Measurements from ENCODE around the gene HMCN2. TPM values are rescaled to one million over a fixed set of nuclear protein-coding genes. Genes with fewer than 3 reads are reported as not detected.

The HMCN2 gene
- total and polyA plus RNA-seq, 2 experiments from 2014 or later = not detected

DNA sequence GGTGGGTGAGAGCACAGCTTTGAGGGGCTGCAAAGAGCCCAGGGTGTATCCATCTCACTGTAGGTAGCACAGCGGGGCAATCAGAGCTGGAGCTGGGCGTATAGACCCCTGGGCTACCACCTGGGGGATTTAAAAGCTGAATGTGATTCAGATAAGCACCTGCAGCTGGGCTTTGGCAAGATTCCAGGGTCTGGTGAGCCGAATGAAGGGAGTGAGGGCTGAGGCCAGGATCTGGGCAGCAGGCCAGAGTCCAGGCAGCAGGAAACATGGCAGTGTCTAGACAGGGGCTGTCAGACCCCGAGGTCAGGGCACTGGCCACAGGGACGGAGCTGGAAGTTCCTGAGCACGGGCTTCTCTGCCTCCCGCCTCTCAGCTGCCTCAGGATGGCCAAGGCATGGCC lies 187.9 kb downstream of the HMCN2 start:
- no peaks in the 10 kb centered on the region for H3K36me3 ChIP-seq (ENCODE audit: low read depth)
- in situ Hi-C loops (cut with MboI) = loop anchor here (10.0 kb wide), 1 partner anchor 231 kb away; no protein-coding TSS in a partner anchor
- H3K79me2 ChIP-seq (ENCODE audit: insufficient read depth) = peaks cover 18% of the 10 kb centered on the region
- no peak overlapping the region for H3K4me3 ChIP-seq
- H3K27ac ChIP-seq = no peak overlapping the region
- no peaks in the 10 kb centered on the region for H4K20me1 ChIP-seq (ENCODE audit: insufficient read depth)
- H3K4me1 ChIP-seq (ENCODE audit: insufficient read depth) = peaks cover 10% of the 10 kb centered on the region
- DNase-seq = no peak
- no peak overlapping the region for H2AFZ ChIP-seq
- 76 to 81% methylated on average over 7 of the region's 7 CpGs for WGBS, 2 experiments (ENCODE audit: low coverage in 1 of 2, low lambda C conversion rate in 2 of 2, missing lambda C conversion rate in 2 of 2)
- no peak overlapping the region for H3K9ac ChIP-seq
- no peak overlapping the region for H3K4me2 ChIP-seq (ENCODE audit: unreplicated experiment)
- H3K9me3 ChIP-seq (ENCODE audit: low read depth) = no peaks in the 10 kb centered on the region
- TF ChIP-seq EZH2 (IDR thresholded peaks at IDR 0.05; ENCODE audit: insufficient read depth, poor library complexity, severe bottlenecking) (no peak), EZH2phosphoT487 (IDR thresholded peaks at IDR 0.05; ENCODE audit: insufficient read depth, low read depth) (no peak)
- no peaks in the 10 kb centered on the region for H3K9me2 ChIP-seq (ENCODE audit: insufficient read depth)
- H3F3A ChIP-seq (ENCODE audit: insufficient read depth) = no peaks in the 10 kb centered on the region
- no peaks in the 10 kb centered on the region for H3K27me3 ChIP-seq (replicated peaks; ENCODE audit: insufficient read depth)

DNA sequence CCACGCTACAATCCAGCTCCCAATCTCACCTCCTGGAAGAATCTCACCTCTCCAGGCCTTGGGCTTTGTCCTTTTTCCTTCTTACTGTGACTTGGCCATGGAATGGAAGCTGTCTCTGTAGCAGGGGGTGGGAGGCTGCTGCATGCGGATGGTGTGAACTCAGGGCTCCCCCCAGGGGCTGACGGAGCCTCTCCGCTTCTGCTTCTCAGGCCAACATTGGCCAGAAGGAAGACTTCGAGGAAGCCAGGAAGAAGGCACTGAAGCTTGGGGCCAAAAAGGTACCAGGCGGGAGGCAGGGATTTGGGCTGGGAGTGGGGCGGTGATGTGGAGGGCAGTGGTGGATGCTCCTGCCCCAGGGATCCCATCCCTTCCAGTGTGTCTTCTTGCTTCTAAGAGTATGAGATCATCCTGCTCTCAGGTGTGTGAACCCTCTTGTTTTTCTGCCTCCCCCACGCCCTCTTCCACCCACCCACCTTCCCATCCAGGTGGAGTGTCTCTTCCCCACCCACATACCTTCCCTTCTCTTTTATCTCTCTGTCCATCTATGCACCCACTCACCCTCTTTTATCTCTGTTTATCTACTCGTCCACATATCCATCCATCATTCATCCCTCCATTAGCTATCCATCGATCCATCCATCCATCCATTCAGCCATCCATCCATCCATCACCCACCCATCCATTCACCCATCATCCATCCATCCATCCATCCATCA lies 188.7 kb downstream of the HMCN2 start:
- WGBS, 2 experiments (ENCODE audit: low coverage in 1 of 2, low lambda C conversion rate in 2 of 2, missing lambda C conversion rate in 2 of 2) = 94 to 95% methylated on average over 10 of the region's 10 CpGs
- no peaks in the 10 kb centered on the region for H3K9me2 ChIP-seq (ENCODE audit: insufficient read depth)
- in situ Hi-C loops (cut with MboI) = loop anchor here (10.0 kb wide), 1 partner anchor 231 kb away; no protein-coding TSS in a partner anchor
- peaks cover 9% of the 10 kb centered on the region for H3K4me1 ChIP-seq (ENCODE audit: insufficient read depth)
- no peak overlapping the region for H3K4me2 ChIP-seq (ENCODE audit: unreplicated experiment)
- H3K9ac ChIP-seq = no peak overlapping the region
- H3K9me3 ChIP-seq (ENCODE audit: low read depth) = no peaks in the 10 kb centered on the region
- H3K36me3 ChIP-seq (ENCODE audit: low read depth) = no peaks in the 10 kb centered on the region
- H3K4me3 ChIP-seq = no peak overlapping the region
- no peaks in the 10 kb centered on the region for H3F3A ChIP-seq (ENCODE audit: insufficient read depth)
- no peaks in the 10 kb centered on the region for H3K27me3 ChIP-seq (replicated peaks; ENCODE audit: insufficient read depth)
- H2AFZ ChIP-seq = no peak overlapping the region
- no peak for DNase-seq
- peaks cover 10% of the 10 kb centered on the region for H3K79me2 ChIP-seq (ENCODE audit: insufficient read depth)
- no peaks in the 10 kb centered on the region for H4K20me1 ChIP-seq (ENCODE audit: insufficient read depth)
- no peak overlapping the region for H3K27ac ChIP-seq
- TF ChIP-seq EZH2 (IDR thresholded peaks at IDR 0.05; ENCODE audit: insufficient read depth, poor library complexity, severe bottlenecking) (no peak), EZH2phosphoT487 (IDR thresholded peaks at IDR 0.05; ENCODE audit: insufficient read depth, low read depth) (no peak)

DNA sequence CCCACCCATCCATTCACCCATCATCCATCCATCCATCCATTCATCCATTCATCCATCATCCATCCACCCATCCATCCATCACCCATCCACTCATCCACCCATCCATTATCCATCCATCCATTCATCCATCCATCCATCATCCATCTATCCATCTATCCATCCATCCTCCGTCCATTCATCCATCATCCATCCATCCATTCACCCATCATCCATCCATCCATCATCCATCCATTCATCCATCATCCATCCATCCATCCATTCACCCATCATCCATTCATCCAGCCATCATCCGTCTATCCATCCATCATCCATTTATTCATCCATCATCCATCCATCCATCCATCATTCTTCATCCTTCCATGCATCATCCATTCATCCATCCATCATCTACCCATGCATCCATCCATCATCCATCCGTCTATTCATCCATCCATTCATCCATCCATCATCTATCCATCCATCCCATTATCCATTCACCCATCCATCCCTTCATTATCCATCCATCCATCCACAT lies 189.3 kb downstream of the HMCN2 start:
- Histone ChIP-seq H4K20me1 (ENCODE audit: insufficient read depth) (no peaks in the 10 kb centered on the region), H3K4me1 (ENCODE audit: insufficient read depth) (peaks cover 9% of the 10 kb centered on the region), H3K27me3 (replicated peaks; ENCODE audit: insufficient read depth) (no peaks in the 10 kb centered on the region), H3K9ac (no peak overlapping the region), H3K4me3 (no peak overlapping the region), H3K27ac (no peak overlapping the region), H3K79me2 (ENCODE audit: insufficient read depth) (peaks cover 5% of the 10 kb centered on the region), H2AFZ (no peak overlapping the region), H3K36me3 (ENCODE audit: low read depth) (no peaks in the 10 kb centered on the region), H3K9me3 (ENCODE audit: low read depth) (no peaks in the 10 kb centered on the region), H3K4me2 (ENCODE audit: unreplicated experiment) (no peak overlapping the region), H3F3A (ENCODE audit: insufficient read depth) (no peaks in the 10 kb centered on the region), H3K9me2 (ENCODE audit: insufficient read depth) (no peaks in the 10 kb centered on the region)
- no peak for TF ChIP-seq EZH2 (IDR thresholded peaks at IDR 0.05; ENCODE audit: insufficient read depth, poor library complexity, severe bottlenecking)
- TF ChIP-seq EZH2phosphoT487 (IDR thresholded peaks at IDR 0.05; ENCODE audit: insufficient read depth, low read depth) = no peak
- DNase-seq = no peak
- WGBS, 2 experiments (ENCODE audit: low coverage in 1 of 2, low lambda C conversion rate in 2 of 2, missing lambda C conversion rate in 2 of 2) = 28 to 31% methylated on average over 3 of the region's 3 CpGs
- in situ Hi-C loops (cut with MboI) = loop anchor here (10.0 kb wide), 1 partner anchor 230 kb away; no protein-coding TSS in a partner anchor

DNA sequence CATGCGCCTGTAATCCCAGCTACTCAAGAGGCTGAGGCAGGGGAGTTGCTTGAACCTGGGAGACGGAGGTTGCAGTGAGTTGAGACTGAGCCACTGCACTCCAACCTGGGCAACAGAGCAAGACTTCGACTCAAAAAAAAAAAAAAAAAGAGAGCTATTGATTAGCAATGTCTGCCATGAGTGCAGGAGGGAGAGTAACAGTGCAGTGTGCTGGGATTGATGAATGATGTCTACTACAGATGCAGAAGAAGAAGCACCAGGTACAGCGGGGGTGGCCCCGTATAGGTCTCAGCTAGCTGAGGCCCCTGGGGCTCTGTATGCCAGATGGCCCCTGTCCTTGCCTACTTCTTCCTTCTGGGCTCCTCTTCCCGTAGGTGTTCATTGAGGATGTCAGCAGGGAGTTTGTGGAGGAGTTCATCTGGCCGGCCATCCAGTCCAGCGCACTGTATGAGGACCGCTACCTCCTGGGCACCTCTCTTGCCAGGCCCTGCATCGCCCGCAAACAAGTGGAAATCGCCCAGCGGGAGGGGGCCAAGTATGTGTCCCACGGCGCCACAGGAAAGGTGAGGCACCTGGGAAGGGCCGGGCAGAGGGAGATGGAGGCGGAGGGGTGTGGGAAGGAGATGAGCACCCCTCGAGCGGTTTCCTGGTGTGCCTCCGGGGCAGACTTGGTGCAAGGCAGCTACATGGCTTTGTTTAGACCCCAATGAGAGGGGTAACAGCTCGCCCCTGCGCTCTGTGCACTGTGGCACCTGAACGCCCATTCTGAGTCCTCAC lies 192.7 kb downstream of the HMCN2 start:
- H3K9me2 ChIP-seq (ENCODE audit: insufficient read depth) = no peaks in the 10 kb centered on the region
- 90 to 91% methylated on average over 21 to 22 of the region's 23 CpGs for WGBS, 2 experiments (ENCODE audit: low coverage in 1 of 2, low lambda C conversion rate in 2 of 2, missing lambda C conversion rate in 2 of 2)
- no peak overlapping the region for H3K4me2 ChIP-seq (ENCODE audit: unreplicated experiment)
- no peaks in the 10 kb centered on the region for H3K4me1 ChIP-seq (ENCODE audit: insufficient read depth)
- no peaks in the 10 kb centered on the region for H3K36me3 ChIP-seq (ENCODE audit: low read depth)
- H3F3A ChIP-seq (ENCODE audit: insufficient read depth) = no peaks in the 10 kb centered on the region
- no peak overlapping the region for H3K27ac ChIP-seq
- in situ Hi-C loops (cut with MboI) = loop anchor here (10.0 kb wide), 1 partner anchor 227 kb away; no protein-coding TSS in a partner anchor
- H3K9me3 ChIP-seq (ENCODE audit: low read depth) = no peaks in the 10 kb centered on the region
- TF ChIP-seq EZH2 (IDR thresholded peaks at IDR 0.05; ENCODE audit: insufficient read depth, poor library complexity, severe bottlenecking) = no peak
- TF ChIP-seq EZH2phosphoT487 (IDR thresholded peaks at IDR 0.05; ENCODE audit: insufficient read depth, low read depth) = no peak
- no peaks in the 10 kb centered on the region for H3K79me2 ChIP-seq (ENCODE audit: insufficient read depth)
- H3K4me3 ChIP-seq = no peak overlapping the region
- no peak overlapping the region for H3K9ac ChIP-seq
- H4K20me1 ChIP-seq (ENCODE audit: insufficient read depth) = no peaks in the 10 kb centered on the region
- no peaks in the 10 kb centered on the region for H3K27me3 ChIP-seq (replicated peaks; ENCODE audit: insufficient read depth)
- no peak for DNase-seq
- H2AFZ ChIP-seq = no peak overlapping the region

Measured in GM23248 (cell line).